Right kidney (tissue), 1 donor: ENCODE measurements around the gene CLDN14.
"Not testable (repeated sequence)": the region's sequence is repeated elsewhere in the genome, so short reads cannot be mapped to it uniquely, and the experiment has no call there.

ENCODE experiments used
- DNase-seq: peaks from one replicate; pipeline ENCODE4 v3.0.0-alpha.2; 2016

The CLDN14 gene

DNA sequence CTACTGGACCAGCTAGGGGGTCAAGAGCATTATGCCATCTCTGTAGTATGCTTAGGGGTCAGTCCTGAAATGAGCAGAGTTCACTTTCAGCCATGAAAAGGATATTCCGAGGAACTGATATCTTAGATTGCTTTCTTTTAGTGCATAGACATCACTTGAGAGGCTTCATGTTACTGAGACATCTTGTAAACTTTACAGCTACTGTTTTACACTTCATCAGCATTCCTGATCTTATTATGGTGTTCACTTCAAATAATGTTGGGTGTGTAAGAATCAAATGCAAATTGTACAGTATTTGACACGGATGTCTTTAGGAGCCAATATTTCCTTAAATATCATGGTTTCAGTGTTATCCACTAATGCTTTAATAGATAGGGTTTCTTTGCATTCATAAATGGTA is 22.4 kb upstream of the CLDN14 start:
- no peak for DNase-seq

DNA sequence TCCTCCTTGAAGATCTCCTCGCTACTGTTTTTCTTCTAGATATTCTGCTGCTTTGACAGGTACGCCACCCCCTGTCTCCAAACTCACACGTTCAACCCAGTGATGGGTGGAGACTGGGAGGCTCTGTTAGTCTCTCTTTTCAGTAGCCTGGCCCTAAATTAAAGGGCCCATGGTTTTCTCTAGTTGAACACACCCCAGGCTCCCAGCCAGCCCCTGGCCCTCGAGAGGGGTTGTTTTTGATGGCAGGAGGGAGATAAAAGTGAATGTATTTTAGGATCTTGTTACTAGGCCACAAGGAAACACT is 21.6 kb upstream of the CLDN14 start:
- DNase-seq = no peak

DNA sequence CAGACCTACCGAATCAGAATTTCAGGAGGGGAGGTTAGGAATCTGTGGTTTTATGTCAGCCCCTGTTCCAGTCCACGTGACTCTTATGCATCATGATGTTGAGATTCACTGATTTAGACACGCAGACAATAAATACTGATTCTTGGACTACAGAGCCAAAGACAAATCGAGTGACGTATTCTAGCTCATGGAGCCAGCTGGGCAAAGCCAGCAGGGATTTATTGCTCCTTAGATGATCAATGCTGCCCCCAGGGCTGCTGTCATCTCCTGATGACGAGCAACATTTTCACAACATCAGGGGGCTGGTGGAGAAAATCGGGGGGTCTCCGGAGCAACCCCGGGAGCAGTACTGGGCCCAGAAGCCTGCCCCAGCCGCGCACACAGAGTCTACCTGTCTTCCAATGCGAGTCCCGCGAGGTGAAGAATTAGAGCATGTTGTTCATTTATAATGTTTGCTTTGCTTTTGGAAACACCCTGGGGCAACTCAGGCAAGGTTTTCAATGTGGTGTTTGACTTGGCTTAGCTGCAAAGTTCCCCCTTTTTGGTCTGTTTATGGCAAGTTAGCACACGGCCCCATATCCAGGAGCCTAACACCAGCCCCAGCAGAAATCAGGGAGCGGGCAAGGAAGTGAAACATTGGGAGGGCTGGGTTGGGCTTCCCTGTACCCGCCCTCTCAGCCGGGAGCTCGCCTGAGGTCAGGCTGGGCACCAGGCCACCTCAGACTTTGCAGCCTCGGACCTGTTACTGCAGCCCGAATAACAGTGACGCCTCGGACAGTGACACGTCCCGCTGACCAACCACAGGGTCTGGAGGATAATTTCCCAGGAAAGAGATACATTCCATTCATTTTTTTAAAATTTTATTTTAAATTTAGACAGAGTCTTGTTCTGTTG is 19.9 kb upstream of the CLDN14 start:
- no peak for DNase-seq

DNA sequence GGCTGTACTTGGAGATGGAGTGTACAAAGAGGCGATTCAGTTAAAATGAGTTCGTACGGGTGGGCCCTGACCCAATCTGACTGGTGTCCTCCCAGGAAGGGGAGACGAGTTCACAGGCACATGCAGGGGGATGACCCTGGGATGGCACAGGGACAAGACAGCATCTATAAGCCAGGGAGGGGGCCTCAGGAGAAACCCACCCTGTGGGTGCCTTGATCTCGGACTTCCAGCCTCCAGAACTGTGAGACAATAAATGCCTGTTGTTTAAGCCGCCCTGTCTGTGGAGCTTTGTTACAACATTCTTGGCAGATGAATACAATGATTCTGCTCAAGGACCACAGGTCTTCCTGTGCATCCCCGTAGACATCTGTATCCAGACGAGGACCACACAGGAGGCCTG is 14.6 kb upstream of the CLDN14 start:
- no peak for DNase-seq

DNA sequence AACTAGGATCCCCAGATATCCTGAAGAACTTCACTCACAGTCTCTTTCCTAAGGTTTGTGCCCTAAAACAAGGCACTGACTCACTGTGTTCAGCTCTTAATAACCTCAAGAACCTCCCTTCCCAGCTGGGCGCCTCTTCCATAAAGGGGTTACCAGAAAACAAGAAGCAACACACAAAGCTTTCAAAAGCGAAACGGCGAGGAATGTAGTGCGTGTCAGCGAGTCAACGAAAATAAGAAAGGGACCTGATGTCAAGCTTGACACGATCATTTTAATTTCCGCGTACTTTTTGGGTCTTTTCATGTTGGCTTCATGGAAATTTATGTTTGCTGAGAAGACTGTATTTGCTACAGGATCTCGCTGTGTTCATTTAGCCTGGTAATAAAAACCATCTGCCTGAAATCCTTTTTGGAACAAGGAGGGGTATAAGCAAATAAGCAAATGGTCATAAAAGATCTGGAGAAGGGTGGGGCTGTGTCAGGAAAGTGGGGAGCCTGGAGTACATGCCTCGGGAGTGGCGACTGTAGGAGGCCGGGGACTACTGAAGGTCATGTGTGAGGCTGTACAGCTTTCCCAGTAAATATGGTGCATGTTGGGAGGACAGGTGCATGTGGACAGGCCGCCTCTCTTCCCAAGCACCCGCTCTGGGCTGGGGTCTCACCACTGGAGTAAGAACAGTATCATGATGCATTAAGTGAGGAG is 11.4 kb upstream of the CLDN14 start:
- DNase-seq = no peak

DNA sequence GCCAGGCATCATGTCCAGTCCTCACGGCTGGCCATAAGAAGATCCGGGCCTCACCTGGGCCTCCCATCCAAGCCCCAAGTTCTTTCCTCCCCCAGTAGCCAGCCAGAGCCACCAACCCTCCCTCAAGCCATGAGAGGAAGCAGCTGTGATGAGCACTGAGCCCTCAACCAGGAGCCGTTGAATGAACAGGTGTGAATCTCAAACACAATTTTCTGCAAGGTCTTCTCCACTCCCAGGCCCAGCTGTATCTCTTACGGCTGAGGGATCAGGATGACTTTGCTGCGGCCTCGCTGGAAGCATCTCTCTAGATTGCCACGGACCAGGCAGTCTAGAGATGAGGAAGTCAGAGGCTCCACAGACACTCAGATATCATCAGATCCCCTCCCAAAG is 9.8 kb upstream of the CLDN14 start:
- DNase-seq = no peak

DNA sequence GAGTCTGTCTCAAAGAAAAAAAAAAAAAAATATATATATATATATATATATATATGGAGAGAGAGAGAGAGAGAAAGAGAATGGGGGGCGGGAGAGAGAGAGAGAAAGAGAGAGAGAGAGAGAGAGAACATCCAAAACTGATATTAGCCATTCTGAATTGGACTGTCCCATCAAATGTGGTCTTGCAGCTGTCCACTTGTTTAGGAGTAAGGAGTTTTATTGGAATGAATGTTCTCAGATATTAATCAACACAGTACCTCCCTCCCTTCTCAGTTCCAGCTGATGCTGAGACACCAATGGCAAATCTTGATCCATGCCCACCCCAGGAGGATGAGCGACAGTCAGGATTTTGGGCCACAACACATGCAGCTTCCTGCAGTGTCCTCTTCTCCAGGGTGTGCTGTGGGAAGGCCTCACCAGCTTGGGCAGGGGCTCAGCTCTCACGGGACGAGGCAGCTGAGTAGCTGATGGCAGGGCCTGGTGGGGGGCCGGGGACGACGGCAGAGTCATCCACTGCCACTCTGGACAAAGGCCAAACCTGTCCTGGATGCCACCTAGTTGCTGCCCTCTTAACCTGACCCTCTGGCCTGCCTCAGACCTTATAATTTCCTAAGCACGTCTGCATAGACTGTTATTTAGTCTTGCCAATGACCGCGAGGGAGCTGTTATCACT is 9.3 kb upstream of the CLDN14 start:
- DNase-seq = no peak

DNA sequence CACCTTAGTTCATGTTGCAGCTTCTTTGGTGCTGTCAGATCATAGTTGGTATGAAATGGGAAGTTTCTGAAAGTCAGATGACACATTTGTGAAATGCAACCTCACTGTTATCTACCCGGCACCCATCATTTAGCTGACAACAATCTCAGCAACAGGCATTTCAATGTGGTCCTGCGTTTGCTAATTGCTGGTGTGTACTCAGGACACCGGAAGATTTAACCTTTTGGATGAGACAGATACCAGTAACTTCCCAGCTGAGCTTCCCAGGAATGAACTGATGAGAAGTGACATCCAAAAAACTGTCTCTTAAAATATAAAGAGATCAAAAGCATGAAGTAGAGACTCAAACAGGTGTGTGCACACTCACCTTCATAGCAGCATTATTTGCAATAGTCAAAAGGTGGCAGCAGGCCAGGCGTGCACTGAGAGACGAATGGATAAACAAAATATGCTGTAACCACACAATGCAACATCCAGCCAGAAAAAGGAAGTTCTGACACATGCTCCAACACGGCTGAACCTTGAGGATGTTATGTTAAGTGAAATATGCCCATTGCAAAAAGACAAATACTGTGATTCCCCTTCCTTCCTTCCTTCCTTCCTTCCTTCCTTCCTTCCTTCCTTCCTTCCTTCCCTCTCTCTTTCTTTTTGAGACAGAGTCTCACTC is 7.9 kb upstream of the CLDN14 start:
- no peak for DNase-seq

DNA sequence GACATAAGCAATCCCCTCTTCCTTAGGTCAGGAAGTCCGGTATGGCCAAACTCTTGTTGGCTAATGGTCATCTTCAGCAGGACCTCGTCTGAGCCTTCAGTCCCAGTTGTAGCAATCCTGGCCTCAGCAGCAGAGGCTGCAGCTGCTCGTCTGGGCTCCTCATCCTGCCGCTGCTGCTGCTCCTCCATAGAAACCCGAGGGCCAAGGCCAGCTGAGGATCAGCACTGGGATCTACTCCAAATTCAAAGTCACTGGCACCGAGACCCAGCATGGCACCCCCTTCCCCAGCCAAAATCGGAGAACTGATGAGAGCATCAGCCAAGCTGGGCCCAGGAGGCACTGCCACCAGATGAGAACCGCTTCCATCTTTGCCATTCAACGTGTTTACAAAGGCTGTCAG is 6.3 kb upstream of the CLDN14 start:
- no peak for DNase-seq

DNA sequence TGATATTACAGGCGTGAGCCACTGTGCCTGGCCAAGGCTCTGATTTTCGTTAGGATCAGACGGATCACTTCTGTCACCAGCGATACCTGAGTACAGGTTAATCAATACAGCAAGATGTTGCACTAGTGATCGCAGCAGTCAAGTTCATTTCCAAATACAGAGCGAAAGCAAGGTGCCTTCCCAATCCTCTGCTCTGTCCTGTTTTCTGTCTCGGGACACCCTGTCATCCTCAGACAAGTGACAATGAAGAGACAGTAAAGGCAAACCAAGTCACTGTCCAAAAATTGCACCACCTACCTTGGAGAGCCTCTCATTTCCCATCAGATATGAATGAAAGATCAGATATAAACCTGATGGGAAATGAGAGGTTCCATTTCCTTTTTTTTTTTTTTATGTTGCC is 5.6 kb upstream of the CLDN14 start:
- no peak for DNase-seq

DNA sequence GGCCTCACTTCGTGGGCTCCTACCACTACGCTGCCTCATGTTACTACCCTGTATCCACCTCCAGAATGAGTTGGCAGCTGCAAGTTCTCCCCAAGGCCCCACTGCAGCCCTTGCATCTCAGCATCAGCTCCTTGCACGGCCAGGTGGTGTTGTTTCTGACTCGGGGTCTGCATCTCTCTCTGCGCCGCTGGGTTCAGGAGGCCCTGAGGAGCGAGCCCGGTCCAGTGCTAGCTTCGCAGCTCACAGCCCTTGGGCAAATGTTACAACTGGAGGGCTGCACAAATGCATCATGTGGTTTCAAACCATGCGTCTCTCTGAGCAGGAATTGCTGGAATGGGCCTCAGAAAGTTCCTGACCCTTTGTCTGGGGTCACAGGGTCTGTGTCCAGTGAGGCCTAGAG is 3.2 kb upstream of the CLDN14 start:
- DNase-seq = no peak

DNA sequence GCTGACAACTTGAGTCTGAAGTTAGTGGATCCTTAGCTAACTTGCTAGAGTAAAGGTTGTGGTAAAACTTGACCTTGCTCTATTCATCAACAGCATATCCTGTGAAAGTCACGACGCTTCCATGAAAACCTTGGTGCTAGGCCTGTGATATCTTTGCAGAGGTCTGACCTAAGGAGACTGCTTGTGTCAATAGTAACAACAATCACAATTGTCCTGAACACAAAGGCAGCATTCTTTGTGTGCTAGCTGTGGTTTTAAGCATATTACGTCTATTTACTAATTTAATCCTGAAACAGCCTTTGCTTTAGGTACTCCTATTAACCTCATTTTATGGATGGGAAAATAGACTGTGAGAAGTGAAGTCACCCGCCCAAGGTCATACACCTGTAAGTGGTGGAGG is 2.8 kb upstream of the CLDN14 start:
- DNase-seq = no peak

DNA sequence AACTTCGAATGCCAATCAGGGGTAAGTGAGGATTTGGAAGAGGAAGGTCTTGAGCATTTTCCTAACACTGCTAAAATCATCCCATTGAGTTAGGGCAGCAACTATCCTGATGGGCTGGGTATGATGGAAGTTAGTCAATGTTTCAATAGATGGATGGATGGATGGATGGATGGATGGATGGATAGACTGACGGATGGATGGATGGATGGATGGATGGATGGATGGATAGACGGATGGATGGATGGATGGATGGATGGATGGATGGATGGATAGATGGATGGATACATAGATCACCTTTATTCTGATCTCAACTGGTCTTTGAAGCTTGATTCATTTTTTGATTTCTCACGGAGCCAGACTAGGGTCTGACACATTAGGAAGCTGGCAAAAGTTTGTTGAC is 2.3 kb upstream of the CLDN14 start:
- no peak for DNase-seq

DNA sequence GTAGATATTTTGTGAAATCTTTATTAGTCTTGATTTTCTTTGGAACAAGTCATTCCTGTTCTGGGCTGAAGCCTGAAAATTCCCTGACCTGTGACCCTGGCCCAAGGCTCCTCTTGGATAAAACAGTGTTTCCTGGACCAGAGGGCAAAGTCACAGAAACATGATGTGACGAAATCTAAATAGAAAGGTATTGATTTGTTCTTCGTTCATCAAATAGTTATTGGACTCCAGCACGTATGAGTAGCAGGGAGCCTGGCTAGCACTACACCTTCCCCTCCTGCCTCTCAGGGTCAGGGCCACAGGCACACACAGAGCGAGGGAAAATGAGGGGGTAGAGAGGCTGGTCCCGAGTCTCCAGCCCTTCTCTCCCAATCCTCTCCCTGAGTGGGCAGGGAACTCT is 1.7 kb upstream of the CLDN14 start:
- no peak for DNase-seq

DNA sequence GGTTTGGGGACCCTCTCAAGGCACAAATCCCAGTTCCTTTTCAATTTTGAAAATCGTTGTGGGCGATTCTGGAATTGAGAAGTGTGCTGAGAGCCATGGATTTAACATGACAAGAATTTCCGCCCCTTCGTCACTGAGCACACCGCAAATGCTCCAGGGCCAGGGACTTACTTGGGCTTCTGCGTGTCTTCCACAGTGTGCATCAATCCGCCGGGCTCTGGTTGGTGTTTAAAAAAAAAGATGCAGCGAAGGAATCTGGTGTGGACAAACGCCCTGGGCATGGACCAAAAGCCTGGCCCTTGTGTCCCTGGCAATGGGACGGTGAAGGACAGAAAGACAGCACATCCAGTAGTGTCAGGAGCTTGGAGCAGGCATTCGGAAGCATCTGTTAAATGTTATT is 696 bp upstream of the CLDN14 start:
- DNase-seq = no peak

DNA sequence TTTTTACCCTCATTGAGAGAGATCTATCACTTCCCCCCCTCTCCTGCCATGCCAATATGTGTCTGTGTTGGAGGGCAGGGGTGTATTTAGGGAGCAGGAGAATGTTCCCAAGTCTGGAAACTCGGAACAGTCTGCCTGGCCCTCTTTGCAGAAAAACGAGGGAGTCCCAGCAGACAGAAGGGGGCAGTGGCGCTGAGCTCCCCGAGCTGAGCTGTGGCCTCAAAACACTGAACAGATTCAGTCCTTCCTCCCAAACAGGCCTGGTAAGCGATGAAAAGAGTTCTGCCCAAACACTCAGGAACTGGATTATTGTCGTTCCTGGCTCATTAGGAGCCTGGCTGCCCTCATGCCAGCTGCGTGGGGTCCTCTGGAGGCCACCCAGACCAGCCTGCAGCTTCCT is 981 bp downstream of the CLDN14 start:
- no peak for DNase-seq

DNA sequence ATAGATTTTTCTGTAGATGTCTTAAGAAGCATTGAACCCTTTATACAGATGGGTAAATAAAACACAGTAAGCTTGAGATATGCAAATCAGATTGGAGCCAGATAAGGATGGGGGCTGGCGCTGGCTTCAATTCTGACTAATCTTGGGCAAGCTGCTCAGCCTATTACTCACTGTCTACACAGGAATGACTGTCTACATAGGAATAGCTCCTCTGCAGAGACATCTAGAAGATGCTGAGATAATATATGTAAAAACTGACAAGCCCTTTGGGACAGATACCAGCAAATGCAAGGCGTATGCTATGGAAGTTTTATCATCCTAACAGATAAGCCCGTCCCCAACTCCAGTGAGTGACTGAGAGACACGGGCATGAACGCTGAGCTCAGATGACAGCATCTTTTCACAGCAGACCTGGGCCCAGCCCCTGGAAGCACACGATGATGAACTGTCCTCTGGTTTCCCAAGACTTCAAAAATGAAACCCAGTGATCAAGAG is 1.7 kb downstream of the CLDN14 start:
- no peak for DNase-seq

DNA sequence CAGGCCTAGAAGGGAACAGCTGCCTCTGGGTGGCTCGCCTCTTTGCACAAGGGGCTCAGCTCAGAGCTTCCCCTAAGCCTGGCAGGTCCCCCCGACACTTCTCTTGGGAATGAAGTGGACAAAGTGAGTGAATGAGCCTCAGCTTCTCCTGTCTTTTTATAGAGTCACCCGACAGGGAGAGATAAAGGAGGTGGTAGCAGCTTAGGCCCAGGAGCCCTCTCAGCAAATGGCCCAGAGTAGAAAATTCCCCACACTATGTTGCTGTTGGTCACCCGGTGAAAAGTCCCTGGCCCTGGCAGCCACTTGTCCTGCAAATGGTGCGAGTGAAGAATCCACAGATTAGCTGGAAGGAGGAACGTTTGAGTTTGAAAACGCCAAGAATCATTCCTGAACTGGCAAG is 2.4 kb downstream of the CLDN14 start:
- no peak for DNase-seq

DNA sequence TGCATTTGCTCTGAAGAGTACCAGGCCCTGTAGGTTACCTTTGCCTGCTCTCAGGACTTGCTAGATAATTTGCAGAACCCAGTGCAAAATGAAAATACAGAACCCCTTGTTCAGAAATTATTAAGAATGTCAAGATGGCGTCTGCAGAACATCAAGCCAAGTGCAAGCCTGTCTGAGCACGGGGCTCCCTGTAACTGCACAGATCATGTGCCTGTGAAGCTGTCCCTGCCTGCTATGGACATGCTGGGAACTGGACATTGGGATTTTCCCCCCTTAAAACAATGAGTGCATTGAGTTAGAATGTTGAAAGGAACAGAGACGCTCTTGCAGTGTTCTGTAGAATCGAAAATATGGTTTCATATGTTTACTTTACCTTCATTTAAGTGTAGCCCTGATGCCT is 2.9 kb downstream of the CLDN14 start:
- no peak for DNase-seq

DNA sequence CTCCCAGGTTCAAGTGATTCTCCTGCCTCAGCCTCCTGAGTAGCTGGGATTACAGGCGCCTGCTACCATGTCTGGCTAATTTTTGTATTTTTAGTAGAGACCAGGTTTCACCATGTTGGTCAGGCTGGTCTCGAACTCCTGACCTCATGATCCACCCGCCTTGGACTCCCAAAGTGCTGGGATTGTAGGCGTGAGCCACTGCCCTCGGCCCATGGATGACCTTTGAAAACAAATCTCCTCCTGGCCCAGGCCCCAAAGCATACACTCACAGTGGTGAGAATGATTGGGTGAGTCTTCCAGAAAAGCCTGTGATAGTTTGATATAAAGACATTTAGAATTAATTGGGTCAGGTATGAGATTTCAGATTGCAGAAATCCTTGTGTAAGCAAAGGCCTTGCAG is 3.4 kb downstream of the CLDN14 start:
- not testable (repeated sequence) for DNase-seq

DNA sequence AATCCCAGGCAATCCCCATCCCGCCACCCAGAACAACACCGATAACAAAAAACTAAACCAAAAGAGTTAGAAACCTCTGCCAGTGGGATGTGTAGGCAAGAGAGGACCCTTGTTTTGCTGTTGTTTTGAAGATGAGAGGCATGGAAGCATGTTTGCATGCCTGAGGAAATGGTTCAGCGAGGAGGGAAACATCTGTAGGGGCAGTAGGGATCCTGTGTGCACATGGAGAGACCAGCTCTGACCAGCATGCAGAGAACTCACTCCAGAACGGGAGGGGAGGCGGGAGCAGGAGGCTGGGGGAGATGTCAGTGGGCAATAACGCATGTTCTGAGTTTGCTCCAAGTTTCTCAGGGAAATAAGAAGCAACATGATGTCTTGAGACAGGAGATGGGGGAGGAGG is 5.3 kb downstream of the CLDN14 start:
- DNase-seq = no peak

DNA sequence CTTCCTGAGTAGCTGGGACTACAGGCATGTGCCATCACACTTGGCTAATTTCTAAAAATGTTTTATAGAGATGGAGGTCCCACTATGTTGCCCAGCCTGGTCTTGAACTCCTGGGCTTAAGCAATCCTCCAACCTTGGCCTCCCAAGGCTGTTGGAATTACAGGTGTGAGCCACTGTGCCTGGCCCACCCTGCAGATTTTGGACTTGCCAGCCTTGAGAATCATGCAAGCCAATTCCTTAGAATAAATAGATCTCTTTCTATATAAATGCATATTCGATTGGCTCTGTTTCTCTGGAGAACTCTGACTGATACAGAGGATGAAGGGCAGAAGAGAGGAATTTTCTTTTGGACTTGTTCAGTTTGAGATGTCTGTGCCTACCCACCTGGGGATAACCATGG is 6.7 kb downstream of the CLDN14 start:
- DNase-seq = no peak

DNA sequence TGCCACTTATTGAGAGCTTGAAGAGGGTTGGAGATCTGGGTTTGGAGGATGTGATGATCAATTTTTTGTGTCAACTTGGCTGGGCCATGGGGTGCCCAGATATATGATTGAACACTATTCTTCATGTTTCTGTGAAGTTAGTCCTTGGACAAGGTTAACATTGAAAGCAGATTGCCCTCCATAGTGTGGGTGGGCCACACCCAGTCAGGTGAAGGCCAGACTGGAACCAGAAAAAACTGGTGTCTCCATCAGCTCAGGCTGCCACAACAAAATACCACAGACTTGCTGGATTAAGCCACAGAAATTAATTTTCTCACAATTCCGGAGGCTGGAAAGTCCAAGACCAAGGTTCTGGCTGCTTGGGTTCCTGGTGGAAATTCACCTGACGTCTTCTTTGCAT is 7.5 kb downstream of the CLDN14 start:
- no peak for DNase-seq
